Measurements from ENCODE around the gene TMEM101.
"Not testable (repeated sequence)": the region's sequence is repeated elsewhere in the genome, so short reads cannot be mapped to it uniquely, and the experiment has no call there.

Gene TMEM101

DNA sequence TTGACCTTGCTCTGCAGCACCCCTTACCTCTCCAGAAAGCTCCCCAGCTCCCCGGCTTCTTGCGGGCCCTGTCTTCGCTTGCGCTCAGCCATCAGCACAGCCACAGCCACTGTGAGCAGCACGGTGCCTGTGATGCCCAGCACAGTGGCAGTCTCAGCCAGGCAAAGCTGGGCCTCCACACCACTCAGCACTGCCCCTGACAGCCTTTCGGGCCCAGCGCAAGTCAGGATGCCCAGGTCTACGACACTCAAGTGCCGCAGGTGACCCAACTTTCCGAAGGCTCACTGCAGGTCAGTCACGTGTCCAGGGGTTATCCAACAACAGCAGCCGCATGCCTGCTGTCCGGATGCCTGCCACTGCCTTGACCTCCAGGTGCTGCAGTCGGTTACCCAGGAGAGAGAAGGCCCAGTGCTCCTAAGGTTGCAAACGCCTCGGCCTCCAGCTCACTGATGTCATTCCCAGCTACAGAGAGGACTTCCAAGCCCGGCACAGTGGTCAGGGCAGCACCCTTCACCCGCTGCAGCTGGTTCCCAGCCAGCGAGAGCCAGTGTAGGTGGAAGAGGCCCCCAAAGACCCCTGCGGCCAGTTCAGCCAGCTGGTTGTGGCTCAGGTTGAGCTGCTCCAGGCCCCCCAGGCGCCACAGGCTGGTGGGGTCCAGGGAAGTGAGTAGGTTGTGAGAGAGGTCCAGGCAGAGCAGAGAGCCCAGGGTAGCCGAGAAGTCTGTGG, 8.9 kb upstream of the TMEM101 start:
- DNase-seq, result no peak

DNA sequence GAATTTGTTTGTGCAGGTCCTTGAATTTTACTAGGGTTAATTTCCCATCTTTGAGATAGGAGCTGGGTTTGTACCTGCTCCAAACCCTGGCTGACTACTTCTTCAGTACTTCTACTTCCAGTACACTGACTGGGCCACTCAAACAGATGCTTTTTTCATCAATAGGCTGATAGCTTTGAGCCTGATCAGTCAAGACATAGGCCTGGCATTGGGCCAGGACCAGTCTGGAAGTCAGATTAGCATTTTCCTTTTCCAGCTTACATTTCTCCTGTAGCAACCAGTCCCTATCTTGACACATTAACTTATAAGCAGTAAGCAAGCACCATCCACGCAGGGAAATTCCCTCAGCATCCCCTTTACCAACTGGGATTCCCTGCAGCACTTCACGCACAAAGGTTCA, 7.5 kb upstream of the TMEM101 start:
- DNase-seq, result no peak

DNA sequence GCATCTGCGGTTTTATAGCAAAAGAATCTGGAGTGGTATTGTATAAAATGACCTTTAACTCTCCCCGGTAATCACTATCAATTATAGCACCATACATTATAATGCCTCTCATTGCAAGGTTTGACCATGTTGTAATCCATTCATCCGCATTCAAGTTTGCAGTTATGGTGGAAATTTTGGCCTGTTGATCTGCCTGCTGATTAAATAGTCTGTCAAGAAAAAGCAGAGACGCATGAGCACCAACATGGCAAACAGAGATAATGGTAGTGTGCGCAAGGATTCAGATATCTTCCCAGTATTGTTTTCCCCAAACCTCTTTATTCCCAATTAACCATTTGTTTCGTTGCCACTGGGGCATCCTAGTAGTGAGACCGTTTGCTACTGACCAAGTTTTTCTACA, 6.5 kb upstream of the TMEM101 start:
- DNase-seq, result not testable (repeated sequence)

DNA sequence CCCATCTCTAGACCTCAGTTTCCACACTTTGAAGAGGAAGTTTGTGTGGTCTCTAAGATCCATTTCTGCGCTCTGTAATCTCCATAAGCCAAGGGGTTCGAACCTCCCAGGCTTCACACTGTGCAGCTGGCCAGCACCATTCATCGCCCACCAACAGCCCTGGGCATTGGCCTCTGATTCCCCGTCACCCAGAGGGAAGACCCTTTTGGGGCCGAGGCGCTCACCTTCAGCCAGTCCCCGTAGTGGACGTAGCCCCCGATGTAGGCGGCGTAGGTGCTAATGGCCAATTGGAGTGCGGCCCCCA, 678 bp downstream of the TMEM101 start:
- DNase-seq, result no peak

DNA sequence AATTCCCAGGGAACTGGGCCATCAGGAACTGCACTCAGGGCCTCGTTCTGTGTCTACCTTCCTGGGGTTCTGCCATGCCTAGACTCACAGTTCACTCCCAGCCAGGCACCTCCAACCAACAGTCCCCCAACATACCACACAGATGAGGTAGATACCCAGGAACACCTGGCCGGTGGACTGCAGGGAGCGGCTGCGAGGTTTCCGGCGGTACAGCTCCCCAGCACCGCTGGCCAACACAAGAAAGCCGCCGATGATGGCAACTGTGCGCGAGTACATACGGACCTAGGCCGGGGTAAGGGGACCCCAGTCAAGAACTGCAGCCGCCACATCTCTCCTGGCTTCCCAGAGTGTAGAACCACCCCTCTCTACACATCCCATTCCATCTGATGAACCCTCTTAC, 1.9 kb downstream of the TMEM101 start:
- DNase-seq, result no peak

DNA sequence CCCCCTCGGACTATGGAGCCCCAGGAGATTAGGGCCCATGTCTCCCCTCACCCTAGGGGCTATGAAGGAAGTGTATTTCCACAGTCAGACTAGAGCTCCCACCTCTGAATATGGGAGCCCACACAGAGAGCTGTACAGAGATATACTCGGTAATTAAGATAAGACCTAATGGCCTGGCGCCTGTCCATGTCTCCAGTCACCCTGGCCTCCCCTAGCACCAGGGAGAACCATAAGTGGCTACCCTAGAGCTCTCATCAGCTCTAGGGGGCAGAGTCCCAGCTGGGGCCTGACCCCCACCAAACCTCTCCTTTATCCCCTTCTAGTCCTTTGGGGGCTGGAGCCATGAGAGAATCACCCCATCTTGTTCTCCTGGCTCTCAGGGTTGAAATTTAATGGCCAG, 2.4 kb downstream of the TMEM101 start:
- DNase-seq, result no peak

DNA sequence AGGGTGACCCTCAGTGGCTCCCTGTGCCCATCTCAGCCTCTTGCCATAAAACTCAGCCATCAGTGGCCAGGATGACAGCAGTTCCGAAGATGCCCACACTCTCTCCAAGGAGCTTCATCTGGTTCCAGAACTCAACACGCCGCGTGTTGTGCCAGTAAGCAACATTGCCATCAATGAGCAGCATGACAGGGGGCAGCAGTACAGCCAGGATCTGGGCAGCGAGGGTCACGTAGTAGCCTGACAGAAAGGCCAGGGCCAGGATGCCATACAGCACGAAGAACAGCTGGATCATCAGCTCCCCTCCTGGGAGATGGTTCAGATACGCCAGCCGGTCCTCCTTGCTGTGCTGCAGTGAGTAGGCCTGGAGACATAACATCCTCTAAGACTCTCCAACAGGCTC, 2.9 kb downstream of the TMEM101 start:
- no peak for DNase-seq

DNA sequence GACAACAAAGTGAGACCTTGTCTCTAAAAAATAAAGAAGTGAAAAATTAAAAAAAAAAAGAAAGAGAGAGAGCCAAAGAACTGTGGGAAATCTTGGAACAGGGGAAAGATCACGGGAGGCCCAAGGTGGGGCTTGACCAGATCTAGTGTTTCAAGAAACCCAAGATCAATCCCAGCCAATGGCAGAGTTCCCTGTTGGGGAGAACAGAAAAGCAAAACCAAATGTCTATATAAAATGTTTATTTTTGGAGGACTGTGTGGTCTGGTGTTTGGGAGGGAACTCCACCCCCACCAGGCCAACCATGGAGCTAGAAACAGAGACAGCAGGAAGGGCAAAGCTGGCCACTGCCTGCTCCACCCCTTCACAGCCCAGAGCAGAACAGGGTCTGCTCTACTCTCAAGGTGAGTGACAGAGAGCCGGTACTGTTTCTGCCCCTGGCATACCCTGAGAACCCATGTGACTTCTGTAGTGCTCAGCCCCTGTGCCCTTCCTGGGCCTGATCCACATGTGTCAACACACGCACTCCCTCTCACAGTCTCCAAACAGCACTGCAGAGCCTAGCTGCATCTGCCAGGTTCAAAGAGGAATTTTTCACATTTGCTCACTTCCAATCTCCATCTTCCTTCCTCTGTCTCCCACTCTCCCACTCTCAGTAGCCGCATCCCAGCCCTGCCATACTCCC, 3.7 kb downstream of the TMEM101 start:
- no peak for DNase-seq

DNA sequence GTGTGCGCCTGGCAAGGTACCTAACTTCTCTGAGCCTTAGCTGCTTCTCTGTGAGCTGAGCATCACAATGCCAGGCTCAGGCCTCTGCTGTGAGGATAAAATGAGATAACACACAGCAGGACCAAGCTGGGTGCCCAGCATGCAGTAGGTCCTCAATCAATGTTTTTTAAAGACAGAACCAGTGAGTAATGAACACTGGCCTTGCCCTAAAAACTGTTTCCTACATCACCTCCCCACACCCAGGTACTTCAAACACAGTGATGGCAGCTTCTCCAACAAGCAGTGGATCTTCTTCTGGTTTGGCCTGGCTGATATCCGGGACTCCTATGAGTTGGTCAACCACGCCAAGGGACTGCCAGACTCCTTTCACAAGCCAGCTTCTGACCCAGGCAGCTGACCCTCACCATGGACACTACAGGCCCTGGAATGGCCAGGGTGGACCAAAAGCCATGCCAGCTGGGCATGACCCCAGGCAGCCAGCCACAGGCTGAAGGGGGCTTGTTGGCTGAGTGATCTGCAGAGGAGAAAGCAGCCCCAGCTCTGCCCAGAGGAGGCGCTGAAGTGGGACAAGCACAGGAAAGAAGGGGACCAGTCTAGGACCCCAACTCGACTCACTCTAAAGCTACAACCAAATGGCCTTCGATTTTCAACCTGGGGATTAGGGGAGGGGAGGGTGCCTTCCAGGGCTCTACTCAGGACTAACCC, 6.4 kb downstream of the TMEM101 start:
- no peak for DNase-seq

DNA sequence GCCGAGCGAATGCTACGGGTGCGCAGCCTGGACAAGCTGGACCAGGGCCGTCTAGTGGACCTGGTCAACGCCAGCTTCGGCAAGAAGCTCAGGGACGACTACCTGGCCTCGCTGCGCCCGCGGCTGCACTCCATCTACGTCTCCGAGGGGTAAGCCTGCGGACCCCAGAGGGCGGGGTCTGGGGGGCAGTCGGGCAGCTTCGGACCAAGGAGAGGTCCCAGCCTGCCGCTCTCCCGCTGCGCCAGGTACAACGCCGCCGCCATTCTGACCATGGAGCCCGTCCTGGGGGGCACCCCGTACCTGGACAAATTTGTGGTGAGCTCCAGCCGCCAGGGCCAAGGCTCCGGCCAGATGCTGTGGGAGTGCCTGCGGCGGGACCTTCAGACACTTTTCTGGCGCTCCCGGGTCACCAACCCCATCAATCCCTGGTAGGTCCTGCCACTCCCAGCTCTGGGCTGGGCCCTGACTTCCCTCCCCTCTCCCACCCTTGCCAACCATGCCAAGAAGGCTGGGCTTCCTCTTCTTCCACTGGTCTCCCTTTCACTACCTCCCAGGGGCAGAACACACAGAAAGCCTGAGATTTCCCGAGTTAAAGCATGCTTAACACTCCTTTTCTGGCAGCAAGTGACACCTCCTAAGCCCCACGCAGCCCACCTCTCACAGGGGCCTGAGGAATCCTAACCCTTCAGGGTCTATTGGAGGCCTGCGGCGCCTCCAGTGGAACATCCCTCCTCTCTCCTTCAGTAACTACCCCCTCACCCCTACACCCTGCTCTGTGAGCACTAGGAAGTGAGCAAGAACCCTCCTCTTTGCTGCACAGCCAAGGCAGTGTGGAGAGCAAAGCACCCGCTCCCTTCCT, 7.2 kb downstream of the TMEM101 start:
- no peak for DNase-seq

DNA sequence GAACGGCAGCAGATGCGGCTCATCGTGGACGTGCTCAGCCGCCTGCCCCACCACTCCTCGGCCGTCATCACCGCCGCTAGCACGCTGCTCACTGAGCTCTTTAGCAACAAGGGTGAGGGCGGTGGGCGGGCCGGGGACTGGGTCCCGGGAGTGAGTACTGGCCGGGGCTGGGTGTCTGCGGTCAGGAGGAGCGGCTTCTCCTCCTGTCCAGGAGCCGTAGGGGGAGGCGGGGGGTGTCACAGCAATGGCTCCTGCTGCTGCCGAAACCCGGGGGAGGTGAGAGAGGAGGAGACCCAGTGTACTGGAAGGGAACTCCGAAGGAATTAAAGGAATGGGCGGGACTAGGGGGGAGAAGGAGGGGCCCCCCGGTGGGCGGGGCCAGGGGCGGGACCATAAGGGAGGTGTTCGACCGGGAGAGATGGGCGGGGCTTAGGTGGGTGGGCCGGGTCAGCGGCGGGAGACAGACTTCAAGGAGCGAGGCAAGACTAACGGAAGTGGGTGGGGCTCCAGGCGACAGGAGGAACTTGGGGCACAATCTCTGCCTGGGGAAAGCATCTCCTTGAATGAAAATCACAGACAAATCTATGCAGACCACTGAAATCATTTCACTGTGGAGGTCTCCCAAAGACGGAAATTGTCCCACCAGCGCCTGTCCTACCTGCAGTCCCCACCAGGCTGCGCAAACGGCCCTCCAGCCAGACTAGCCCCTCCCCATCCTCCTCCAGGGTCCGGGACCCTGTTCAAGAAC, 8.0 kb downstream of the TMEM101 start:
- DNase-seq, result peak; percentile 90

DNA sequence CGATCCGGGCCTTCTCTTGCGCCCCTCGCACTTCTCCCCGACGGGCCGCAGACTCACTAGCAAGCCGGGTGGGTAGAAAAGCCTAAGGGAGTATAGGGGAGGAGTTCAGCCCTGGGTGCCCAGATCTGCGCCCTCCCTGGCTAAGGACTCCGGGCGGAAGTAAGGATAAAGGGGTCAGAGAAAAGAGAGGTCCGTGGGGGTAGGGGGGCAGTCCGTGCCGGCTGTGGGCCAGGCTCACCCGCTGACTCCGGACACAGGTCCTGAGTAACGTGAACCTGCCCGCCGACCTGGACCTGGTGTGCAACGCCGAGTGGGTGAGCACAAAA, 8.5 kb downstream of the TMEM101 start:
- DNase-seq, result no peak

DNA sequence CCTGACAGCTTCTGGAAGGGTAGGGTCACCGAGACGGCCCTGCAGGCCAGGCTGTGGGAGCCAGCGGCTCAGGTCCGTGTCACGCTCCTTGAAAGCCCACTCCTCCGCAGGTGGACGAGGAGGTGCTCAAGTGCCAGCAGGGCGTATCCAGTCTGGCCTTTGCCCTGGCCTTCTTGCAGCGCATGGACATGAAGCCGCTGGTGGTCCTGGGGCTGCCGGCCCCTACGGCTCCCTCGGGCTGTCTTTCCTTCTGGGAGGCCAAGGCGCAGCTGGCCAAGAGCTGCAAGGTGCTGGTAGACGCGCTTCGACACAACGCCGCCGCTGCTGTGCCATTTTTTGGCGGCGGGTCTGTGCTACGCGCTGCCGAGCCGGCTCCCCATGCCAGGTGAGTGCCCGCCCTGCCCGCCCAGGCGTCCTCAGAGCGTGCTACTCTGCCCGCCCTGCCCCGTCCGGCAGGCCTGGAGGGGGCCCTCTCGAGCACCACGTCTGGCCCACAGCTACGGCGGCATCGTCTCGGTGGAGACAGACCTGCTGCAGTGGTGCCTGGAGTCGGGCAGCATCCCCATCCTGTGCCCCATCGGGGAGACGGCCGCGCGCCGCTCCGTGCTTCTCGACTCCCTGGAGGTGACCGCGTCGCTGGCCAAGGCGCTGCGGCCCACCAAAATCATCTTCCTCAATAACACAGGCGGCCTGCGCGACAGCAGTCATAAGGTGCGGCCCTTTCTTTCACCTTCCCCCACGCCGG, 9.1 kb downstream of the TMEM101 start:
- DNase-seq, result no peak

DNA sequence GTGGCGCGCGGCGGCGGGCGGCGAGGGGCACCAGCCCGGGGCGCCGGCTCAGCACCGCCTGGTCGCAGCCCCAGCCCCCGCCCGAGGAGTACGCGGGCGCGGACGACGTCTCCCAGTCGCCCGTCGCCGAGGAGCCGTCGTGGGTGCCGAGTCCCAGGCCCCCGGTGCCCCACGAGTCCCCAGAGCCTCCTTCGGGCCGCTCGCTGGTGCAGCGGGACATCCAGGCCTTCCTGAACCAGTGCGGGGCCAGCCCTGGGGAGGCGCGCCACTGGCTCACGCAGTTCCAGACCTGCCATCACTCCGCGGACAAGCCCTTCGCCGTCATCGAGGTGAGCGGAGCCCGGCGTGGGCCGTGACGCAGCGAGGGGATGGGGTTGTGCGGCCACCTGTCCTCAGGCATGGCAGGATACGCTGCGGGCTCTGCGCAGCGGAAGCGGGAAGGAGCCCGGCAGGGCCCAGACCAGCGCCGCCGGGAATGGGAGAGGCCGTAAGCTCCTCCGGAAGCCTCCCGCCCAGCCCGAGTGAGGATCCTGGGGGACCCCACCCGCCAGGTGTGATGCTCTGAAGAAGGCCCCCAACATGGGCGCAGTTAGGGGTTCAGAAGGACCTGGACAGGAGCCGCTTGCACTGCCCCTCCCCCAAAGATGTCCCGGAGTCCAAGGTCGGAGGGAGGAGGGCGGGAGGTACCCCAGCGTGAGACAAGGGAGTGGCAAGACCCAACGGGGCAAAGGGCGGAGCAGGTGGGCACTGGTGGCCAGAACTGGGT, 9.8 kb downstream of the TMEM101 start:
- DNase-seq, result peak; percentile 32

DNA sequence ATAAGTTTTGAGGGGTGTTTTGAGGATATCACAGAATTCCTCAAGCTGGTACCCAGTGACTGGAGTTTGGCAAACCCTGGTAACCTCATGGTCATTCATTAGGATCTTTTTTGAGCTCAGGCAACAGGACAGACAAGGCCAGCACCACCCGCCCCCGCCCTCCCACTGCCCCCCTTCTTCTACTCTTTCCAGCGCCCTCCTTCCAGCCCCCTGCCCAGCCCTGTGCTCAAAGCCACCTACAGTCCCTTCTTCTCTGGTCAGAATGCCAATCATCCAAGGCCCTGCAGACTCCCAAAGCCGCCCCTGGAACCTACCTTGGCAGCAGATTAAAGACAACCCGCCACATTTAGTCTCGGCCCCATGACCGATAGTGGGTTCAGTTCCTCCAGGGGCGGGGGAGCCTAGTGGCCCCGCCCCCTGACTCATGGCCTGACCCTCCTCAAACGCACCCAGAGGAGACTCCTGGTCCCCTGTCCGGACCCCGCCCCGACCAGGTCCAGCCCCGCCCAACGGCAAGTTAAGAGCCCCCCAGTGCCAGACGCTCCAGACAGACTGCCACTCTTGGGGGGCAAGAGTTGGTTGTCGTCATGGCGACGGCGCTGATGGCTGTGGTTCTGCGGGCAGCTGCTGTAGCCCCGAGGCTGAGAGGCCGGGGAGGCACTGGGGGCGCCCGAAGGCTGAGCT, 10.5 kb downstream of the TMEM101 start, which contains the start of gene NAGS:
Gene NAGS (plus strand): TSS at position 546 of the 684 bp plus-strand sequence. CDS start 42 bp downstream, at position 588.
- DNase-seq, result no peak

DNA sequence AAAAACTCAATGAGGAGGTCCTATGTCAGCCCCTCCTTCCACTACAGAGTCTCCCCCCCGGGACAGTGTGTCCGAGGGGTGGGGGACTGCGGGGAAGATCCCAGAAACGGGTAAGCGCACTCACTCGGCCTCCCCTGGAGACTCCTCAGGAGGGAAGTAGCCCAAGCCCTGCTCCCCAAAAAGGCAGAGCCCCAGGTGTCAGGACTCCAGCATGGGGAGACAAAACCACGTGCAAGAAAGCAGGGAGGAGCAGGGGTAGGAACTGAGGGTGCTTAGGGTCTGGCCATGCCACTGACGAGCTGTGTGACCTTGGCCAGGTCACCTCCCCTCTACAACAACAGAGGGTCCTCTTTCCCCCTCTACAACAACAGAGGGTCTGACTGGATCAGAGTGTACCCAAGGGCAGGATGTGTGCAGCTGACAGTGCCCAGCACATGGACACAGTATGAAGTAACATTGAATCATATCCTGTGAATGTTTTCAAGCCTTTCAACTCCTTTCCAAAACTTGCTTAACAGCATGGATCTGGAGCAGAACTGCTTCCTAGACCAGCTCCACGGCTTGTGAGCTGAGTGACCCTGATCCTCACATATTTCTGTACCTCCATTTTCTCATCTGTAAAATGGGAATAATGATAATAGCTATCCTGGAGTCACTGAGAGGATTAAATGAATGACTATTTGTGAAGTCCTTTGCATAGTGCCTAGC, 12.5 kb downstream of the TMEM101 start:
- no peak for DNase-seq

DNA sequence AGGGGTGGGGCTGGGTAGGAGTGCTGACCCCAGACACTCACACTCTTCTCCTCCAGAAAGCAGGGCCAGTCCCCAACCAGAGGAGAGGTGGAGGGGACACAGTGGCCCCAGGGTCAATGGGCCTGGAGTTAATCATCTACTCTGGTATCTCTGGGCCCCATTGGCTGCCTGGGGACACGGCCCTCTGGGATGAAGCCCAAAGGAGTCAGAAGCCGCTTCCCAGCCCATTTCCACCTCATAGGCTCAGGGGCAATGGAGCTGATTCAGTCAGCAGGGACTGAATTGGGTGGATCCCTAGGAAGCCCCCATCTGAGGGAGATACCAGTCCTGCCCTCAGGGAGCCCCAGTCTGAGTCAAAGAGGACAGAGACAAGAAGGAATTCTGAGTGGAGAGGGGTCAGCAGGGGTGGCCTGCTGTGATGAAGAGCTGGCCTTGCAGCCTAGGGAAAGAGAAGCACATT, 13.3 kb downstream of the TMEM101 start:
- DNase-seq, result no peak

DNA sequence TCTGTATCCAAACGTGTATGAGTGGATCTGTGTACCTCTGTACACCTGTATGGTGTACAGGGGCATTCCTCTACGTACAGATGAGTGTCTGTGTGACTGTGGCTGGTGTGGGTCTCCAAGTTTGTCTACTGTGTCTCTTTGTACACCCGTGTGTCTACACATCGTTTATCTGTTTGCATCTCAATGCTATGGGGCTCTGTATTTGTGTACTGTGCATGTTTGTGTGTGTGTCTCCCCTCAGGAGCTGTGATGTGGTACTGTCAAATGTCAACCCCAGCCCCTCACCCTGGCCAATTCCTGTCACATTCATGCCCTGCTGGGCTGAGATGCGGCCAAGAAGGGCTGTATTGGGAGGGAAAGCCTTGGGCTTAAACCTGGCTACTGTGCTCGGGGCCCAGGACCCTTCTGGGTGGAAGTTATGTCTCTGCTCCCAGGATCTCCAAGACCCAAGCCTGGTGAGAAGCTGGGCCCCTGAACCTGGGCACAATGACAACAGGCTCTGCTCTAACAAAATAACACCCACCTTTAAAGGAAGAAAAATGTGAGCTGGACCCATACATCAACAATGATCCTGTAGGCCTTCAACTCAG, 13.8 kb downstream of the TMEM101 start:
- no peak for DNase-seq

DNA sequence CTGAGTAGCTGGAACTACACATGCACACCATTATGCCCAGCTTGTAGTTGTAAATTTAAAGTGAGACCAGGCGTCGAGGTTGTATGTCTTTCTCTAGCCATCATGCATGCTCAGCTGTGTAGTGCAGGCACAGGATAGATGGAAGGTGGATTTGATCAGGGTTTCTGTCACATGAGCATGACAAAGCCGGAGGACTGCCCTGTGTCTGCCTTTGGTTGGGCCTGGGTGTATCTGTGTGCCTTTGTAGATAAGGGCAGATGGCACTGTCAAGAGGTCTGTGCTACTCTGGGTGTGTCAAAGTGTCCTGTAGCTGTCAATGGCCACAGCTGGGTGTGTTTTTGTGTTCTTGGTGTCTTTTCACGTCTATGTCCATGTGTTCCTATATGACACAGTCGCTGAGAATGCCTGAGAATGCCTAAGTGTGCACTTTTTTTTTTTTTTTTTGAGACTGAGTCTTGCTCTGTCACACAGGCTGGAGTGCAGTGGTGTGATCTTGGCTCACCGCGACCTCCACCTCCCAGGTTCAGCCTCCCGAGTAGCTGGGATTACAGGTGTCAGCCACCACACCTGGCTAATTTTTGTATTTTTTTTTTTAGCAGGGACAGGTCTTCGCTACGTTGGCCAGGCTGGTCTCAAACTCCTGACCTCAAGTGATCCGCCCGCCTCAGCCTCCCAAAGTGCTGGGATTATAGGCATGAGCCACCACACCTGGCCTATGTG, 14.5 kb downstream of the TMEM101 start:
- no peak for DNase-seq
